Left lung (tissue), 10 donors: ENCODE measurements around the gene C15orf62. TPM values are rescaled to one million over a fixed set of nuclear protein-coding genes. Genes with fewer than 3 reads are reported as not detected.

ENCODE experiments used
- ATAC-seq: fragments of 200-7000 bp; cut with Tn5 transposase; one replicate; pipeline ENCODE4 v1.9.1; 2020; ENCODE audit warnings: moderate library complexity
- DNase-seq, 4 donors: peaks; one replicate each; pipeline ENCODE4 v3.0.0-alpha.2; 2013 to 2020
- H3K27ac ChIP-seq, 2 donors: fragments of 200-600 bp; sonication (generic) in 1 of 2; one replicate each; pipeline versions ENCODE4 v1.5.0 to v1.8.0; 2020 to 2021
- H3K27me3 ChIP-seq, 2 donors: fragments of 200-600 bp; sonication (generic) in 1 of 2; one replicate each; pipeline versions ENCODE4 v1.5.0 to v1.8.0; 2020 to 2021
- H3K36me3 ChIP-seq, 2 donors: fragments of 200-600 bp; sonication (generic) in 1 of 2; one replicate each; pipeline versions ENCODE4 v1.5.0 to v1.8.0; 2020 to 2021
- H3K4me1 ChIP-seq, 2 donors: fragments of 200-600 bp; one replicate each; pipeline ENCODE4 v1.8.0; 2021
- H3K4me3 ChIP-seq, 2 donors: fragments of 200-600 bp; sonication (generic) in 1 of 2; one replicate each; pipeline versions ENCODE4 v1.5.0 to v1.8.0; 2020 to 2021; ENCODE audit warnings: mild to moderate bottlenecking in 1 of 2
- H3K9me3 ChIP-seq, 2 donors: fragments of 200-600 bp; sonication (generic) in 1 of 2; one replicate each; pipeline versions ENCODE4 v1.5.0 to v1.8.0; 2020 to 2021
- intact Hi-C, 2 donors: fragments of 100-400 bp; cut with DNase I; formaldehyde crosslinking; loops; one replicate each; pipeline versions ENCODE4 v1.11.2 to v1.14.2; 2022
- polyA plus RNA-seq, 6 donors: library from polyadenylated mRNA; unstranded; fragments of 120-200 nt; gene quantifications; one replicate each; pipeline ENCODE4 v1.2.1, GENCODE V29; 2013; ENCODE audit not compliant: insufficient read length in 6 of 6
- total RNA-seq, 2 donors: library from RNA; stranded (reverse); fragmentation: NEBNext Ultra II Directional; extraction: Animal tissue kit (Norgen Biotek cat#: 25700); gene quantifications; one replicate each; pipeline ENCODE4 v1.2.1, GENCODE V29; 2021
- TF ChIP-seq, protein P1 (sequence below), 2 donors: fragments of 200-600 bp; sonication (generic) in 1 of 2; IDR thresholded peaks; one replicate each; pipeline versions ENCODE4 v1.5.0 to v1.8.0; 2021; ENCODE audit warnings: antibody characterized with exemption in 2 of 2
- donor health status: DM: no; HTN: yes; CAD: no.
- donor health status: DM: no; HTN: no; CAD: no.

The C15orf62 gene
- total and polyA plus RNA-seq, 8 donors: 0.32 to 4.6 (median 3.7) TPM

GRCh38 chr15:40807888-40808461 lies 38.2 kb downstream of the C15orf62 start:
- no peak for DNase-seq

GRCh38 chr15:40808861-40809450 lies 39.2 kb downstream of the C15orf62 start:
- peaks cover 0 to 40% of the 10 kb centered on the region in 2 donors for H3K36me3 ChIP-seq
- no peaks in the 10 kb centered on the region for H3K9me3 ChIP-seq
- TF ChIP-seq, protein P1, sequence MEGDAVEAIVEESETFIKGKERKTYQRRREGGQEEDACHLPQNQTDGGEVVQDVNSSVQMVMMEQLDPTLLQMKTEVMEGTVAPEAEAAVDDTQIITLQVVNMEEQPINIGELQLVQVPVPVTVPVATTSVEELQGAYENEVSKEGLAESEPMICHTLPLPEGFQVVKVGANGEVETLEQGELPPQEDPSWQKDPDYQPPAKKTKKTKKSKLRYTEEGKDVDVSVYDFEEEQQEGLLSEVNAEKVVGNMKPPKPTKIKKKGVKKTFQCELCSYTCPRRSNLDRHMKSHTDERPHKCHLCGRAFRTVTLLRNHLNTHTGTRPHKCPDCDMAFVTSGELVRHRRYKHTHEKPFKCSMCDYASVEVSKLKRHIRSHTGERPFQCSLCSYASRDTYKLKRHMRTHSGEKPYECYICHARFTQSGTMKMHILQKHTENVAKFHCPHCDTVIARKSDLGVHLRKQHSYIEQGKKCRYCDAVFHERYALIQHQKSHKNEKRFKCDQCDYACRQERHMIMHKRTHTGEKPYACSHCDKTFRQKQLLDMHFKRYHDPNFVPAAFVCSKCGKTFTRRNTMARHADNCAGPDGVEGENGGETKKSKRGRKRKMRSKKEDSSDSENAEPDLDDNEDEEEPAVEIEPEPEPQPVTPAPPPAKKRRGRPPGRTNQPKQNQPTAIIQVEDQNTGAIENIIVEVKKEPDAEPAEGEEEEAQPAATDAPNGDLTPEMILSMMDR (IDR thresholded peaks at IDR 0.05): no peak
- DNase-seq (no peak), ATAC-seq (no peak)
- peaks cover 10 to 38% of the 10 kb centered on the region in 2 donors for H3K4me1 ChIP-seq
- no peak overlapping the region for H3K27ac ChIP-seq
- intact Hi-C loops: no loop called here
- H3K27me3 ChIP-seq: no peaks in the 10 kb centered on the region
- no peak overlapping the region for H3K4me3 ChIP-seq

More at GRCh38 chr15:40807888-40808461, 38.2 kb downstream of the C15orf62 start:
- peaks cover 0 to 30% of the 10 kb centered on the region in 2 donors for H3K36me3 ChIP-seq
- no peak for ATAC-seq
- no peaks in the 10 kb centered on the region for H3K9me3 ChIP-seq
- H3K27me3 ChIP-seq: no peaks in the 10 kb centered on the region
- intact Hi-C loops: no loop called here
- peak overlapping the region; percentile 71 to 97 for H3K4me3 ChIP-seq
- TF ChIP-seq, protein P1 (IDR thresholded peaks at IDR 0.05): no peak
- peaks cover 10 to 38% of the 10 kb centered on the region in 2 donors for H3K4me1 ChIP-seq
- H3K27ac ChIP-seq: peak overlapping the region in 1 of 2 donors; percentile 94

DNA sequence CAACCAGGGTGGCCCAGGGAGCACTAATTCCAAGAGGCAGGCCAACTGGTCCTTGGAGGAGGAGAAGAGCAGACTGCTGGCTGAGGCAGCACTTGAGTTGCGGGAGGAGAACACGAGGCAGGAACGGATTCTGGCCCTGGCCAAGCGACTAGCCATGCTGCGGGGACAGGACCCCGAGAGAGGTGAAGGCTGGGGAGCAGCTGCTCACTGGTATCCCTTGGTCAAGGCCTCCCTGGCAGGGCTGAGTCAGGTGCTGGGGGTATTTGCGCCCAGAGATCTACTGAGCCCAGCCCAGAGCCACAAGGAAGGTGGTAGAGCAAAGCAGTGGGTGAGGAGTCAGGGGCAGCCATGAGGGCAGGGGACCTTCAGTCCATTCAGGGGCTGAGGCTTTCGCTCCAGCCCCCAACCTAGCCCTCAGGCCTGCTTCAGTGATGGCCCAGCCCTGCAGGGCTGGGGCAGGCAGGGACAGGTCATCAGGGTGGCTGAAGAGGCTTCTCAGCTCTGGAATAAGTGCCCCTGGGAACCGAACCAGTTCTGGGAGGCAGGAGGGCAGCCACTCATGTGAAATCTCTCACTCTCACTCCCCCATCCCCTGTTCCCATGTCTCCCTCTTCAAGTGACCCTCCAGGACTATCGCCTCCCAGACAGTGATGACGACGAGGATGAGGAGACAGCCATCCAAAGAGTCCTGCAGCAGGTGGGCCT lies 43.1 kb downstream of the C15orf62 start:
- intact Hi-C loops: no loop called here
- Histone ChIP-seq H3K27ac (no peak overlapping the region), H3K9me3 (no peaks in the 10 kb centered on the region), H3K4me3 (no peak overlapping the region), H3K36me3 (peaks cover 0 to 52% of the 10 kb centered on the region in 2 donors), H3K27me3 (no peaks in the 10 kb centered on the region), H3K4me1 (peaks cover 3 to 11% of the 10 kb centered on the region in 2 donors)
- DNase-seq (no peak), ATAC-seq (no peak)
- TF ChIP-seq, protein P1 (IDR thresholded peaks at IDR 0.05): no peak

GRCh38 chr15:40815042-40815698 lies 45.4 kb downstream of the C15orf62 start:
- Histone ChIP-seq H3K27ac (no peak overlapping the region), H3K9me3 (no peaks in the 10 kb centered on the region), H3K4me3 (no peak overlapping the region), H3K4me1 (no peaks in the 10 kb centered on the region), H3K36me3 (peaks cover 0 to 46% of the 10 kb centered on the region in 2 donors), H3K27me3 (no peaks in the 10 kb centered on the region)
- TF ChIP-seq, protein P1 (IDR thresholded peaks at IDR 0.05): no peak
- peak in 2 of 4 donors; percentile 43 to 61 for DNase-seq
- peak; percentile 36 for ATAC-seq
- intact Hi-C loops: no loop called here

GRCh38 chr15:40819048-40819447 lies 49.3 kb downstream of the C15orf62 start:
- TF ChIP-seq, protein P1 (IDR thresholded peaks at IDR 0.05): no peak
- no peaks in the 10 kb centered on the region for H3K27me3 ChIP-seq
- no peaks in the 10 kb centered on the region for H3K4me1 ChIP-seq
- intact Hi-C loops: no loop called here
- H3K27ac ChIP-seq: no peak overlapping the region
- no peak overlapping the region for H3K4me3 ChIP-seq
- DNase-seq: no peak
- no peaks in the 10 kb centered on the region for H3K9me3 ChIP-seq
- peaks cover 0 to 11% of the 10 kb centered on the region in 2 donors for H3K36me3 ChIP-seq
- ATAC-seq: no peak
